Stimulated activated CD4-positive, alpha-beta T cell treated with anti-CD3 and anti-CD28 coated beads, Interleukin-4, amount 100 ng/mL, for 24 hours (primary cell): ENCODE results near the gene DNM3.

Source experiments
- DNase-seq: peaks from one replicate; pipeline ENCODE4 v3.0.0-alpha.2; 2020

The DNM3 gene

DNA sequence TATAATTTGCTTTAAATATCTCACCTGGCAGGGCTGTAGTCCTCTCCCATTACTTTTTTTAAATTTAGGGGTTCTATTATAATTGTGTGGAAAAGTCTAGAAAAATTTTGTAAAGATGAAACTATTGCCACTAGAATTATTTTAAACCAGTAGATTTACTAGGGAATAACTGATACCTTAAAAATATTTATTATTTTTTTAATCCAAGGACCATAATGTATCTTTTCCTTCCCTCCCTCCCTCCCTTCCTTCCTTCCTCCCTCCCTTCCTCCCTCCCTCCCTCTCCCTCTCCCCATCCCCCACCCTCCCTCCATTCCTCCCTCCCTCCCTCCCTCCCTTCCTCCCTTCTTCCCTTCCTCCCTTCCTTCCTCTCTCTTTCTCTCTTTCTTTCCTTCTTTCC is 90.5 kb downstream of the DNM3 start:
- DNase-seq: no peak

GRCh38 chr1:171934664-171935063 is 93.4 kb downstream of the DNM3 start:
- no peak for DNase-seq

GRCh38 chr1:171935086-171935485 is 93.8 kb downstream of the DNM3 start:
- no peak for DNase-seq

- DNase-seq: no peak
Measured at GRCh38 chr1:171935664-171936063, 94.4 kb downstream of the DNM3 start.

DNA sequence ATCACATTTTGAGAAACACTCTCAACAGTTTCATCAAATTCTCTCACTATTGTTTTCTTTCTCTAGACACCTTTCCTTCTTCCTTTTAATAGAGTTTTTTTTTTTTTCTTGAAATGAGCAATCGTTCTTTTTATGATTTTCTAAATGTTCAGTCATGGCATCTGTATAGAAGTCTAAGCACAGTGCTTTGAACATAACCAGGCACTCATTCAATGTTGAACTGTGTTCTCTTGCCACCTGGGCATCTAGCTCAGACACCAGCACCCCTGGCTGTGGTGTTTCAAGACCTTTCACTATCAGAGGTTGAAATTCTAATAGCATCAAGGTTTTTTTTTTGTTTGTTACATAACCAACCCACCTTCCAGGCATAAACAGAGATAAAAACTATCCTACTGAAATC is 96.6 kb downstream of the DNM3 start:
- no peak for DNase-seq

- DNase-seq: no peak
Measured at GRCh38 chr1:171939740-171940139, 98.4 kb downstream of the DNM3 start.

- DNase-seq: no peak
Measured at GRCh38 chr1:171940368-171940767, 99.1 kb downstream of the DNM3 start.

DNA sequence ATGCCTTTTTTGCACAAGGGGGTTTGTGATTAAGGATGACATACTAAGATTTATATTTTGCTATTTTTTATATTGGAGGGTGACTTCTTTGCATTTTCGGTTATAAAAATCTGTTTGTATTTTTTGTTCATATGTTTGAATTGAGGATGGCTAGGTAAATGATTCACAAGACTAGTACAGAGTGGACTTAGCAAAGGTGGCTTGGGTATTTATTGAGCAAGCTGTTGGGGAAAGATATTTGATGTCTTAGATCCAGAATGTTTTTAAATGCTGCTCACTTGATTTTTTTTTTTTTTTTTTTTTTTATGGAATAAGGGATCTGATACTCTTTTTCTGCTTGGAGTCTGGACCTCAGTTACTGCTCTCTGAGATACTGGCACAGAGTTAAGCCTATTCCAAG is 100.6 kb downstream of the DNM3 start:
- no peak for DNase-seq

- no peak for DNase-seq
Measured at GRCh38 chr1:171943973-171944561, 102.8 kb downstream of the DNM3 start.

GRCh38 chr1:171948511-171948910 is 107.2 kb downstream of the DNM3 start:
- DNase-seq: no peak

- no peak for DNase-seq
Measured at GRCh38 chr1:171949316-171949715, 108.0 kb downstream of the DNM3 start.

- no peak for DNase-seq
Measured at GRCh38 chr1:171953835-171954234, 112.5 kb downstream of the DNM3 start.

- DNase-seq: no peak
Measured at GRCh38 chr1:171954361-171954760, 113.1 kb downstream of the DNM3 start.

DNA sequence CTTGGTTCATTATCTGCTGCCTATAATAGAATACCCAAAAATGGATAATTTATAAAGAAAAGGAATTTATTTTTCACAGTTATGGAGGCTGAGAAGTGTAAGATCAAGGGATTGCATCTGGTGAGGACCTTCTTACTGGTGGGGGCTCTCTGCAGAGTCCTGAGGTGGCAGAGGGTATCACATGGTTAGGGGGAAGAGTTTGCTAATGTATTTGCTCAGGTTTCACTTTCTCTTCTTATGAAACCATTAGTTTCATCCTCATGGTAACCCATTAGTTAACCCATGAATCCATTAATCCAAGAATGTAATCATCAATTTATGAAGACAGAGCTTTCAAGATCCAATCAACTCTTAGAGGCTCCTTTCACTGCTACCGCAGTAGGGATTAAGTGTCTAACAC is 120.6 kb downstream of the DNM3 start:
- no peak for DNase-seq

GRCh38 chr1:171963762-171964161 is 122.5 kb downstream of the DNM3 start:
- no peak for DNase-seq

DNA sequence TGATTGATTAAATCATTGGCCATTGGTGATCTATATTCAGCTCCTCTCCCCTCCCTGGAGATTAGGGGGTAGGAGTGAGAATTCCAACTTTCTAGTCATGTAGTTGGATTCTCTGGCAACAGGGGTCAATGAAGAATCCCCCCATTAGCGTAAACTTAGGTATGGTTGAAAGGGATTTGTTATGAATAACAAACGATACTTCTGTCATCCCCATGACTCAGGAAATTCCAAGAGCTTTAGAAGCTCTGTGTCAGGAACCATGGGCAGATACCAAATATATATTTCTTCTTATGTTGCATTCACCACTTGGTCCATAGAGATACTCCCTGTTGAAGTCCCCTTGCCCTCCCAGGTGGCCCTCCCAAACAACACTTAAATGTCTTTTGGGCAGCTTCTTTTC is 124.5 kb downstream of the DNM3 start:
- no peak for DNase-seq

- DNase-seq: no peak
Measured at GRCh38 chr1:171966426-171967220, 125.3 kb downstream of the DNM3 start.

- no peak for DNase-seq
Measured at GRCh38 chr1:171969226-171969625, 127.9 kb downstream of the DNM3 start.

DNA sequence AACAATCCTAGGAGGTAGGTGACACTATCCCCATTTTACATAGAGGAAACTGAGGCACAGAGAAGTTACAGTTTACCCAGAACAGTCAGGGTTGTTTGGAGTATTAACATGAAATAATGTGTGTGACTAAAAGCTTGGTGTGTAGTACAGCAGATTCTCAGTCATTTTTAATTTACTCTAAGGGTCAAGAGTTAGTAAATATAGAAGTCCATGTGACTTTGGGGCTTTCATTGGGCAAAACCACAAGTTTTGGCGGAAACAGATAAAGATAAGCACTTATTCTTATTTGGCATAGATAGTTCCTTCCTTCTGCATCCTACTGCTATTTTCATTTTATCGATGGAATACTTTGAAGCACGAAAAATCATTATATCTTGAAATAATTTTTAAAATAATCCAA is 128.5 kb downstream of the DNM3 start:
- no peak for DNase-seq

- no peak for DNase-seq
Measured at GRCh38 chr1:171972846-171973245, 131.5 kb downstream of the DNM3 start.

DNA sequence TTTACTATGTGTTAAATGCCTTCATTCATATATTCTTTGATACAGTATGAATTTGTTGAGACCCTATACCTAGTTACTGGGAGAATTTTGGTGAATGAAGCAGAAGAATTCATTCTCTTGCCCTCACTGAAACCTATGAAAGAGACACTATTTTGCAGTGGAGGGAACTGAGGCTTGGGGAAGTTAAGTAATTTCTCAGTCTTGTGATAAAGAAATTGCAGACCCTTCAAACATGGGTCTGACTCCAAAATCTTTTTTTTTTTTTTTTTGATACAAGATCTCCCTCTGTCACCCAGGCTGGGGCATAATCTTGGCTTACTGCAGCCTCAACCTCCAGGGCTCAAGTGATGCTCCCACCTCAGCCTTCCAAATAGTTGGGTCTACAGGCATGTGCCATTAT is 132.1 kb downstream of the DNM3 start:
- no peak for DNase-seq

GRCh38 chr1:171981303-171981702 is 140.0 kb downstream of the DNM3 start:
- DNase-seq: no peak

GRCh38 chr1:171983584-171983983 is 142.3 kb downstream of the DNM3 start:
- DNase-seq: no peak

DNA sequence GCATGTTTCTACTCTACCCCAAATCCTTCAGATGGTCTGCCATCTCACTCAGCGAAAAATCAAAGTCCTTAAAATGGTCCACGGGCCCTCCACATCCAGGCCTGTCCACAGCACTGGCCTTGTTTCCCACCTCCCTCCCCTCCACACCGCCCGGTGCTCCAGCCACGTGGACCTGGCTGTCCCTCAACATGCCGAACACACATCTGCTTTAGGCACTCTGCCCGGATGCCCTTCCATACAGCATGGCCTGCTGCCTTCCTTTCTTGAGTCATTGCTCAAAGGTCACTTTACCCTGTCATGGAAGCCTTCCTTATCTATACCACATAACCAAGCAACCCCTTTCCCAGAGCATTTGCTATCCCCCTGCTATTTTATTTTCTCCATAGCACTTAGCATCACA is 143.0 kb downstream of the DNM3 start:
- no peak for DNase-seq
